Keratinocyte (primary cell): ENCODE measurements around the gene THAP11.

Experiments
- CTCF ChIP-seq, 3 experiments: IDR thresholded peaks in 1 of 3; conservative IDR thresholded peaks in 1 of 3; optimal IDR thresholded peaks in 1 of 3; 2 replicates in 2 of 3; 3 replicates in 1 of 3; pipeline versions ENCODE3 to v1.5.1; 2011; ENCODE audit warnings: low read length in 3 of 3, mild to moderate bottlenecking in 3 of 3, moderate library complexity in 2 of 3, control low read depth in 1 of 3, inconsistent platforms in 1 of 3; ENCODE audit not compliant: insufficient read depth in 2 of 3; ENCODE audit errors: extremely low read depth in 1 of 3
- EZH2 ChIP-seq: IDR thresholded peaks from one replicate; pipeline ENCODE4 v1.6.1; 2012; ENCODE audit warnings: inconsistent platforms, mild to moderate bottlenecking, low read length, moderate library complexity

- peak; percentile 90 to 97 (median 94) for TF ChIP-seq CTCF (optimal IDR thresholded peaks at IDR 0.05 in 1 of 3, IDR thresholded peaks at IDR 0.05 in 1 of 3, conservative IDR thresholded peaks at IDR 0.05 in 1 of 3; ENCODE audit: extremely low read depth in 1 of 3, insufficient read depth in 2 of 3, low read length in 3 of 3)
- no peak for TF ChIP-seq EZH2
Measured at GRCh38 chr16:67841816-67842508, at the start of gene THAP11.
